ENCODE results near the gene CKB. TPM values are rescaled to one million over a fixed set of nuclear protein-coding genes. Genes with fewer than 3 reads are reported as not detected.

Gene CKB
- total RNA-seq, 4 donors from 2014 or later, result 75.6 to 249 (median 141) TPM

- TF ChIP-seq CTCF (IDR thresholded peaks at IDR 0.05) (no peak), POLR2A (IDR thresholded peaks at IDR 0.05) (no peak), EP300 (IDR thresholded peaks at IDR 0.05) (no peak)
- Histone ChIP-seq H3K9me3 (no peaks in the 10 kb centered on the region), H3K27me3 (no peaks in the 10 kb centered on the region), H3K27ac (peak overlapping the region; percentile 80 to 91 (median 86)), H3K4me1 (peaks cover 9 to 80% (median 49%) of the 10 kb centered on the region in 4 donors), H3K36me3 (no peaks in the 10 kb centered on the region), H3K4me3 (no peak overlapping the region)
- 74 to 89% methylated on average over 11 of the region's 11 CpGs for WGBS, 2 donors
- DNase-seq (ENCODE audit: low spot score in 2 of 2), result no peak
These were observed 30.2 kb upstream of the CKB start for GRCh38 chr14:103552846-103553210.

DNA sequence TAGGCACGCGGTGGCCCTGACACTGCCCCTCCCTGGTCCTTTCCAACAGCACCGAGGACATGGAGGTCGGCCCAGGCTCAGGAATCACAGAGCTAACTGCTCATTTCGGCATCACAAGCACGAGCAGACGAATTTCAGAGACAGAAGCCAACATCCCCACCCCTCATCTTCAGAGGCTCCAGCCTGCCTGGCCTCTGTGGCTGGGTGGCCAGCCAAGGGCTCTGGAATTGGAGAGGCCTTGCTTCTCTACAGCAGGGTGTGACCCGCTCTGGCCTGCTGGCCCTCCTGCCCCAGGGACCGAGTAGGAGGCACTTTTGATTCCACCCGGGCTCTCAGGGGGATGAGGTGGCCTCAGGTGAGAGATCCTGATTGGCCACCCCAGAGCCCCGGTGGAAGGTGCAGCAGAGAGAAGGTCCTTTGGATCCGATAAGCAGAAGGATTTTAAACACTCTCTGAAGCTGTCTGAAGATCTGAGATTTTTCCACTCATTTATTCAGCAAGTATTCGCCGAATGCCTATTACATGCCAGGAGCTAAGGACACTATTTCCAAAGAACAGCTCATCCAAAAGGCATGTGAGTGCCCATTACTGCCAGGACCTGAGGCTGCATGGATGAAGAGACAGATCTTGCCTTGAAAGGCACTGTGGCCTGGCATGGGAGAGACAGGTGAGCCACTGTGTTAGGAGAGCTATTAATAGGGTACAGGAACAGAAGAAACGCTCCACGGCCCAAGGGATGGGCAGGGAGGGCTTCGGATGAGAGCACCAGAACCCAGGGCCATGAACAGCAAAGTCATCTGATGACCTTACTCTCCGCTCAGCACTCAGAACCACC is 29.6 kb upstream of the CKB start:
- no peak for DNase-seq (ENCODE audit: low spot score in 2 of 2)
- Histone ChIP-seq H3K27ac (peak overlapping the region; percentile 80 to 91 (median 86)), H3K4me3 (peak overlapping the region in 1 of 4 donors; percentile 18), H3K4me1 (peaks cover 9 to 78% (median 43%) of the 10 kb centered on the region in 4 donors), H3K36me3 (no peaks in the 10 kb centered on the region), H3K9me3 (no peaks in the 10 kb centered on the region), H3K27me3 (no peaks in the 10 kb centered on the region)
- 75 to 76% methylated on average over 14 to 18 of the region's 18 CpGs for WGBS, 2 donors
- TF ChIP-seq POLR2A (IDR thresholded peaks at IDR 0.05), result no peak
- TF ChIP-seq EP300 (IDR thresholded peaks at IDR 0.05), result peak in 1 of 2 donors; percentile 14

GRCh38 chr14:103551338-103551762 is 28.7 kb upstream of the CKB start:
- TF ChIP-seq EP300 (IDR thresholded peaks at IDR 0.05) (no peak), CTCF (IDR thresholded peaks at IDR 0.05) (no peak), POLR2A (IDR thresholded peaks at IDR 0.05) (peak in 1 of 2 donors; percentile 24)
- Histone ChIP-seq H3K27ac (peak overlapping the region; percentile 80 to 91 (median 86)), H3K4me3 (peak overlapping the region in 1 of 4 donors; percentile 18), H3K27me3 (no peaks in the 10 kb centered on the region), H3K36me3 (no peaks in the 10 kb centered on the region), H3K9me3 (no peaks in the 10 kb centered on the region), H3K4me1 (peaks cover 9 to 78% (median 43%) of the 10 kb centered on the region in 4 donors)
- 53 to 68% methylated on average over 15 to 17 of the region's 17 CpGs for WGBS, 2 donors
- DNase-seq (ENCODE audit: low spot score in 2 of 2), result no peak

DNA sequence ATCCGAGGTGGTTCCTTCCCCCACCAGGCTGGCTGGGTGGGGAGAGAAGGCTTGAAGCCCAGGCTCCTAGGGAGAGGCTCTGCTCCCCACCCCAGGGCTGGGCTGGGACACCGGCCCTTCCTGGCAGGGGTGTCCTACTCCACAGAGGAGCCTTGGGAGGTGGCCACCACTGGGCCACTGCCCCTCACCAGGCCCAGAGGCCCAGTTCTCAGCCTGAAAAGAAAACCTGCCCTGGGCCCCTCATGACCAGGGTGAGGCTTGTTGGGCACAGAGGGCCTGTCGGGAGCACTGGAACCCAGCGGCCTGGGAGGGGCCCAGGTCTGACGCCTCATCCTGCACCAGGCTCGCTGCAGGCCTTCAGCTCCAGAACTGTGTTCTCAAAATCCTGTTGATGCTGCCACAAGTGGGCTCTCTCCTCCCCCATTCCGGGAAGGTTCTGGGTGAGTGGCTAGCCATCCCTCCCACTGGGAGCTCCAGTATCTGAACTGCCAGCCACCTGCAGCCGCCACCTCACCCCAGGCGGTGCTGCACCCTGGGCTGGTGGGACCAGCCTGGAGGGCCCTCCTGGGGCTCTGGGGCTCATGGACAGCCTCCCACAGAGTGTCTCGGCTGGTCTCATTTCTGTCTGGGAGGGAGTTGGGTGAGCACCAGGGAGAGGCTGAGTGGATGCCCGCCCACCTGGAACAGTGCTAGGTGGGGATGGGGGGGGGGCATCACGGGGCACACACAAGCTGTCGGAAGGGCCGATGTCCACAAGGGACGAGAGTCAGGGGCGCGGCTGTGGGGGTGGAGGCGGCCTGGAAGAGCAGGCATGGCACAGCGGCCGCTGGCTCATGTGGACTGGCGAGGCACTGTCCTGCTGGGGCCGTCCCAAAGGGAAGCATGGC is 28.1 kb upstream of the CKB start:
- Histone ChIP-seq H3K27me3 (no peaks in the 10 kb centered on the region), H3K4me3 (peak overlapping the region in 1 of 4 donors; percentile 18), H3K4me1 (peaks cover 9 to 80% (median 45%) of the 10 kb centered on the region in 4 donors), H3K36me3 (no peaks in the 10 kb centered on the region), H3K27ac (peak overlapping the region; percentile 80 to 91 (median 86)), H3K9me3 (no peaks in the 10 kb centered on the region)
- no peak for DNase-seq (ENCODE audit: low spot score in 2 of 2)
- 45 to 55% methylated on average over 8 to 15 of the region's 22 CpGs for WGBS, 2 donors
- TF ChIP-seq POLR2A (IDR thresholded peaks at IDR 0.05), result no peak
- no peak for TF ChIP-seq EP300 (IDR thresholded peaks at IDR 0.05)
- no peak for TF ChIP-seq CTCF (IDR thresholded peaks at IDR 0.05)

DNA sequence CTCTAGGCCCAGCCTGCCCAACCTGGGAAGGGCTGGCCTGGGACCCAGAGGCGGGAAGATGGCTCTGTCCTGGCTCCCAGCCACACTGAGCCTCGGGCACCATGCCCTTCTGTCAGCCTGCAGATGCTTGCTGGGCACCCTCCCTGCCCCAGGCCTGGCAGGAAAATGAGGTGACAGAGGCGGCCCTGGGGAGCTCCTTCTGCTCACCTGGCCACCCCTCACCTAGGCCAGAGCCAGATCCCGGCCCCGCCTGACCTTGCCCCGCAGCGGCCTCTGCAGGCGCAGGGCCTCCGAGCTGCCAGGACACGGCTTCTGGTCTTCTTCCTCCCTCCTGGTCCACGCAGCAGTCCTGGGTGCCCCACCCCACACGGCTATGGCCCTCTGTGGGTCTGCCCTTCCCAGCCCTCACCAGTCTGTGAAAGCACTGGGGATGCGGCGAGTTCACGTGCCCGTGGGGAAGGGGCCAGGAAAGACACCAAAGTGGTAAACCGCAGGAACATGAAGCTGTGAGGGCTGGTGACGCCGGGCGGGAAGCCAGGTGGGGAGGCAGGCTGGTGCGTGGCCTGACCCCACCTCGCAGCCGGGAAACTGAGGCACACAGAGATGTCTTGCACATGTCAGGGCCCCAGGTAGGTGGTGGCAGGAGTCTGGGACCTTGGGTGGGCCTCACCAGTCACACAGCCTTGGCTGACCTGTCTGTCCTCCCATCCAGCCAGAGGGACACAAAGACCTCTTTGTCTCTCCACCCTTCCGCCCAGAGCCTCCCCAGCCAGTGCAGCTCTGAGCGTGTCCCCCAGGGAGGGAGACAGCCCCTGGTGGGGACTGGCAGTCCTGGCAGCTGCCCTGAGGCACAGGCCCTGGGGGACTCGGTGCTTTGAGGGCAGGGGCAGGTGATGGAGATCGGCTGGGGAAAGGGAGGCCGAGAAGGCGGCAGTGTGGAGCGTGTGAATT is 27.0 kb upstream of the CKB start:
- Histone ChIP-seq H3K36me3 (no peaks in the 10 kb centered on the region), H3K9me3 (no peaks in the 10 kb centered on the region), H3K27ac (peak overlapping the region; percentile 80 to 91 (median 86)), H3K4me3 (no peak overlapping the region), H3K27me3 (no peaks in the 10 kb centered on the region), H3K4me1 (peaks cover 9 to 88% (median 50%) of the 10 kb centered on the region in 4 donors)
- WGBS, 2 donors, result 42 to 53% methylated on average over 27 to 29 of the region's 30 CpGs
- DNase-seq (ENCODE audit: low spot score in 2 of 2), result no peak
- TF ChIP-seq CTCF (IDR thresholded peaks at IDR 0.05) (peak in 4 of 5 experiments; percentile 25 to 50 (median 40)), EP300 (IDR thresholded peaks at IDR 0.05) (peak in 1 of 2 donors; percentile 41), POLR2A (IDR thresholded peaks at IDR 0.05) (no peak)
